ENCODE results near the gene MYOZ2.

Gene MYOZ2

DNA sequence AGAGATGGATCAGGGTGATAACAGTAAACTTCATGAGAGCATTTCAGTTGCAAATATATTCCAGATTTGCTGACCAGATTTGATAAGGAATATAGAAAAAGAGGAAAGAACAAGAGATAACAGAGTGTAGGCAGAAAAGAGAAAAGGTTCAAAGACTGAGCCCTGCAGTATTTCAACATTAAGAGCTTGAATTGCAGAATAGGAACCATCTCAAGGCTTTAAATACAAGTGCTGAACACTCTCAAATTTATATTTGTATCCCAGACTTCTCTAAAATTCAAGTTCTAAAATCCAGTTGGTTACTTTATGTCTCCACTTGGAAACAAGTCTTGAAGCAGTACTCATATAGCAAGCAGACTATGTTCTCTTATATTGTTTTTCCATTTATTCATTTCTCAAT, 9.7 kb upstream of the MYOZ2 start:
- no peaks in the 10 kb centered on the region for H4K20me1 ChIP-seq (ENCODE audit: insufficient read depth, low read length)
- H3K79me2 ChIP-seq (ENCODE audit: low read length) = no peaks in the 10 kb centered on the region
- no peak overlapping the region for H3K4me3 ChIP-seq (ENCODE audit: low read length)
- no peak overlapping the region for H3K4me2 ChIP-seq (ENCODE audit: low read length)
- no peaks in the 10 kb centered on the region for H3K36me3 ChIP-seq (replicated peaks; ENCODE audit: low read depth, low read length)
- no peaks in the 10 kb centered on the region for H3K27me3 ChIP-seq (ENCODE audit: low read depth, low read length)
- TF ChIP-seq EZH2phosphoT487 (IDR thresholded peaks at IDR 0.05; ENCODE audit: low read depth) (no peak), CTCF (IDR thresholded peaks at IDR 0.05; ENCODE audit: low read depth, low read length) (no peak)
- no peak overlapping the region for H3K27ac ChIP-seq (ENCODE audit: low read length)
- no peaks in the 10 kb centered on the region for H3K4me1 ChIP-seq (ENCODE audit: low read length)
- no peaks in the 10 kb centered on the region for H3K9me3 ChIP-seq (ENCODE audit: insufficient read depth, low read length)
- H2AFZ ChIP-seq (ENCODE audit: low read depth, low read length) = no peak overlapping the region
- no peak overlapping the region for H3K9ac ChIP-seq (ENCODE audit: low read length)

- no peak overlapping the region for H3K4me2 ChIP-seq (ENCODE audit: low read length)
- no peak overlapping the region for H3K9ac ChIP-seq (ENCODE audit: low read length)
- no peak overlapping the region for H3K27ac ChIP-seq (ENCODE audit: low read length)
- H3K9me3 ChIP-seq (ENCODE audit: insufficient read depth, low read length) = no peaks in the 10 kb centered on the region
- H4K20me1 ChIP-seq (ENCODE audit: insufficient read depth, low read length) = no peaks in the 10 kb centered on the region
- no peak for TF ChIP-seq EZH2phosphoT487 (IDR thresholded peaks at IDR 0.05; ENCODE audit: low read depth)
- TF ChIP-seq CTCF (IDR thresholded peaks at IDR 0.05; ENCODE audit: low read depth, low read length) = no peak
- no peak overlapping the region for H3K4me3 ChIP-seq (ENCODE audit: low read length)
- H3K4me1 ChIP-seq (ENCODE audit: low read length) = no peaks in the 10 kb centered on the region
- H2AFZ ChIP-seq (ENCODE audit: low read depth, low read length) = no peak overlapping the region
- no peaks in the 10 kb centered on the region for H3K36me3 ChIP-seq (replicated peaks; ENCODE audit: low read depth, low read length)
- H3K27me3 ChIP-seq (ENCODE audit: low read depth, low read length) = no peaks in the 10 kb centered on the region
- no peaks in the 10 kb centered on the region for H3K79me2 ChIP-seq (ENCODE audit: low read length)
These were observed 7.5 kb upstream of the MYOZ2 start for GRCh38 chr4:119128148-119128547.

GRCh38 chr4:119130365-119131065, 5.1 kb upstream of the MYOZ2 start:
- no peaks in the 10 kb centered on the region for H3K9me3 ChIP-seq (ENCODE audit: insufficient read depth, low read length)
- no peak for TF ChIP-seq CTCF (IDR thresholded peaks at IDR 0.05; ENCODE audit: low read depth, low read length)
- no peak for TF ChIP-seq EZH2phosphoT487 (IDR thresholded peaks at IDR 0.05; ENCODE audit: low read depth)
- no peak overlapping the region for H3K9ac ChIP-seq (ENCODE audit: low read length)
- H3K4me1 ChIP-seq (ENCODE audit: low read length) = no peaks in the 10 kb centered on the region
- H3K27ac ChIP-seq (ENCODE audit: low read length) = no peak overlapping the region
- H2AFZ ChIP-seq (ENCODE audit: low read depth, low read length) = no peak overlapping the region
- H3K4me3 ChIP-seq (ENCODE audit: low read length) = no peak overlapping the region
- no peak overlapping the region for H3K4me2 ChIP-seq (ENCODE audit: low read length)
- H4K20me1 ChIP-seq (ENCODE audit: insufficient read depth, low read length) = no peaks in the 10 kb centered on the region
- no peaks in the 10 kb centered on the region for H3K79me2 ChIP-seq (ENCODE audit: low read length)
- H3K27me3 ChIP-seq (ENCODE audit: low read depth, low read length) = no peaks in the 10 kb centered on the region
- H3K36me3 ChIP-seq (replicated peaks; ENCODE audit: low read depth, low read length) = no peaks in the 10 kb centered on the region

- no peak overlapping the region for H3K4me2 ChIP-seq (ENCODE audit: low read length)
- H3K9me3 ChIP-seq (ENCODE audit: insufficient read depth, low read length) = no peaks in the 10 kb centered on the region
- H3K27me3 ChIP-seq (ENCODE audit: low read depth, low read length) = no peaks in the 10 kb centered on the region
- H2AFZ ChIP-seq (ENCODE audit: low read depth, low read length) = no peak overlapping the region
- no peaks in the 10 kb centered on the region for H3K4me1 ChIP-seq (ENCODE audit: low read length)
- H4K20me1 ChIP-seq (ENCODE audit: insufficient read depth, low read length) = no peaks in the 10 kb centered on the region
- H3K79me2 ChIP-seq (ENCODE audit: low read length) = no peaks in the 10 kb centered on the region
- H3K27ac ChIP-seq (ENCODE audit: low read length) = no peak overlapping the region
- no peak for TF ChIP-seq EZH2phosphoT487 (IDR thresholded peaks at IDR 0.05; ENCODE audit: low read depth)
- no peak for TF ChIP-seq CTCF (IDR thresholded peaks at IDR 0.05; ENCODE audit: low read depth, low read length)
- H3K36me3 ChIP-seq (replicated peaks; ENCODE audit: low read depth, low read length) = no peaks in the 10 kb centered on the region
- no peak overlapping the region for H3K9ac ChIP-seq (ENCODE audit: low read length)
- H3K4me3 ChIP-seq (ENCODE audit: low read length) = no peak overlapping the region
These were observed 4.5 kb upstream of the MYOZ2 start for GRCh38 chr4:119131164-119131563.

All from OCI-LY3 (cell line).